Stimulated activated CD8-positive, alpha-beta memory T cell treated with anti-CD3 and anti-CD28 coated beads, Interleukin-7, amount 100 ng/mL, for 4 hours (primary cell): ENCODE data around the gene MRTFB.
A peak's percentile ranks its signal among the peaks of the same experiment; 100 is the strongest.

Experiments used
- DNase-seq, 2 donors: peaks; one replicate each; pipeline ENCODE4 v3.0.0-alpha.2; 2020; ENCODE audit warnings: low read depth in 2 of 2

Gene MRTFB

DNA sequence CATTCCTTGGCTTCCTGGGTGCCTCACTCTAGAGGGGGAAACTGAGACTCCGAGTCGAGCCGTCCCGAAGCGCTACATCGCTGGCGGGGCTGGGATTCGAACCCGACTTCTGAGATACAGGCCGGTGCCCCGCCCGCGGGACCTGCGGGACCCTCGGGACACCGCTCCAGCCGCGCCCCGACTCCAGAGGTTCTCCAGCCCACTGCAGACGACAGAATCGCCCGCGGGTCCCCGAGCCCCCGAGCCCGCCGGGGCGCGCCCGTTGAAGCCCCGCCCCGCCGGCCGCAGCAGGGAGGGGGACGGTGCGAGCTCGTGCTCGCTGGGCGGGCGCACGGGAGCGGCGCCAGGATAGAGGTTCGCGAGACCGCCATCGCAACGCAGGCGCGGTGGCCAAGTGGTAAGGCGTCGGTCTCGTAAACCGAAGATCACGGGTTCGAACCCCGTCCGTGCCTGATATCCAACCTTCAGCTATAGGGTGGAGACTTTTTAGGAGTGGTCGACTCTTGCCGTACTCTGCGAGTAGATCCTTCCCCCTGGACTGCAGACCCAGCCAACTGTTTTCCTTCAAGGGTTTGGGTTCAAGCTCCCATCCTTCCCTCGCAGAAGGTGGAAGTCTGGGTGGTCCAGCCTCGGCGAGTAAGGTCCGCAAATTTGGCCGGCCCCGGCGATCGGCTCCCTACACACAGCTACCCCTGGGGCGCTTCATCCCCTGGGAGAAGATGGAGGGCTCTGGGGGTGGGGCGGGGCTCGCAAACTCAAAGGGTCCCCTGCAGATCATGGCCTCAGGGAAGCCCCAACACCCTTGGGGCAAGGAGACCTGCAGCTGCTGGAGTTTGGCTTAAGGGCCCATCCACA, 214.6 kb downstream of the MRTFB start:
- peak; percentile 88 to 89 for DNase-seq

DNA sequence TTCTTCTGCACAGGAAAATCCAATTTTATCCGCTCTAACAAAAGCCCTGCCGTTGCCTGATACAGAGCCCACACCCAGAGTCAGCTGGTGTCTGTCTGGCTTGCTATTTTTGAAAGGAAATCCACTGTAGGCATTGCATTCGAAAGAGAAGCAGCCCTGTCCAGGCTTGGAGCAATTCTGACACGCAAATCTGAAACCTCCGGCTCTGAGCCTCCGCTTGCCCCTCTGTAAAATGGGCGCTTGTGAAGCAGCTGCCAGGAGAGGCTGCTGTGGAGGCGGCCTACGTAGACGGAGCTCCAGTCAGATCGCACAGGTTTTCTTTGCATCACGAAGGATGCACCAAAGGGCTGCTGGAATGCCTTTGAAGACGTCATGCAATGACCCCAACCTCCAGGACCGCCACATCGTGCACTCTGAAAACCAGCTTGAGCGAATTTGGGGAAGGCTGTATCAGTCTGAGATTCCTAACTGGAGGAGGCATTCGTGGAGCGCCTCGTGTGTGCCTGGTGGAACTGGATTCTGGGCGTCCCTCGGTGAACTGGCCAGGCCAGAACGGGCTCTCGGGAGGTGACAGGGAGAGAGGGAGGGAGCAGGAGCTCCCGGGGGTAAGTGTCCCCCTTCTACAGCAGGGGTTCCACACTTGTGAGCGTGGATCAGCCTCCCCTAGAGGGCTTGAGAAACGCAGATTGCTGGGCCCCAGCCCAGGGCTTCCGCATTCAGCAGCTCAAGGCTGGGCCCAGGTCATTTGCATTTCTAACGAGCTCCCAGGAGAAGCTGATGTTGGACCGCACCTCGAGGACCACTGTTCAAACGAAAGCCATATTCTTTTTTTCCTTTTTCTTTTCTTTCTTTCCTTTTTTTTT, 215.5 kb downstream of the MRTFB start:
- no peak for DNase-seq

- DNase-seq, result no peak
These were observed 218.7 kb downstream of the MRTFB start for GRCh38 chr16:14289692-14290340.

DNA sequence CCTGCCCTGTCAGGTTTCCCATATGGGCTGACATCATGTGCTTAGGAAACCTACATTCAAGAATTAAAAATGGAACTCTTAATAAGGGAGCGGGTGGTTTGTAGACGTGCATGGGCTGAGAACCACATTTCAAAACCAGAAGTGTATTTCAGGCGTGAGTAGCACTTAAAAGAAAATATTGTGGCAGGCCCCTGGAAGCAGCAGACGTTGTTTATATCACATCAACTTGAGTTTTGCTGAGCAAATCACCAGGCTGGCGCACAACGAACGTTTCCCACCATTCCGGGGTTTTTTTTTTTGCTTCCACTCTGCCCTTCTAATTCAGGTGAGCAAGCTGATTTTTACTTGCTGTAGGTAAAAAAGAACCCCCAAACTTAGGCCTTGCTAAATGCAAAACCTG, 220.2 kb downstream of the MRTFB start:
- no peak for DNase-seq

DNA sequence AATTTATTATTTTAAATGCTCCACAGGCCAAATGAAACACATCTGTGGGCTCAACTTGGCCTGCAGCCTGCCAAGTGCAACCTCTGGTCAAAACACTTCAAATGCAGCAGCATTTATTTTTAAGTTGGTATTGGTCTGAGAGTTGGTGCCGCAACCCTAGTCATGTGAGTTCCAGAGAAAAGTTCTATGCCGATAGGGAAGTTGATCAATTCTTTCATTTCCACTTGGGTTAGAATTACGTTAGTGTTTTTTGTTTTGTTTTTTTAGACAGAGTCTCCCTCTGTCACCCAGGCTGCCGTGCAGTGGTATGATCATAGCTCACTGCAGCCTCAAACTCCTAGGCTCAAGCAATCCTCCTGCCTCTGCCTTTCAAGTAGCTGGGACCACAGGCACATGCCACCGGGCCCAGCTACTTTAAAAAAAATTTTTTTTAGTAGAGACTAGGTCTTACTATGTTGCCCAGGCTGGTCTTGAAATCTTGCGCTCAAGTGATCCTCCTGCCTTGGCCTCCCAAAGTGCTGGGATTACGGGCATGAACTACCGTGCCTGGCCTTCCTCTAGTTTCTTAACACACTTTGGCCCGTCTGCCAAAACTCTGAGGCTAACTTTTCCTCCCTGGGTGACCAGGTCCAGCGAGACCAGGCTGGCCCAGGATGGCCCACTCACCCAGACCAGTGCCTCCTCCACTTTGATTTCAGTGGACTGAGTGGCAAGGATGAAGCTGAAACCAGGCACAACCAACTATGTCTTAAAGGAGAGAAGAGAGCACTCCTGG, 221.1 kb downstream of the MRTFB start:
- DNase-seq, result no peak

DNA sequence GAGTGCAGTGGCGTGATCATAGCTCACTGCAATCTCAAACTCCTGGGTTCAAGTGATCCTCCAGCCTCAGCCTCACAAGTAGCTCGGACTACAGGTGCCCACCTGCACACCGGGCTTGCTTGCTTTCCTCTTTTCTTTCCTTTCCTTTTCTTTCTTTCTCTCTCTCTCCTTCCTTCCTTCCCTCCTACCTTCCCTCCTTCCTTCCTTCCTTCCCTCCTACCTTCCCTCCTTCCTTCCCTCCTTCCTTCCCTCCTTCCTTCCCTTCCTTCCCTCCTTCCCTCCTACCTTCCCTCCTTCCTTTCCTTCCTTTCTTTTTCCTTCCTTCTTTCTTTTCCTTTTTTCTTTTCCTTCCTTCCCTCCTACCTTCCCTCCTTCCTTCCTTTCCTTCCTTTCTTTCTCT, 225.5 kb downstream of the MRTFB start:
- no peak for DNase-seq

- DNase-seq, result no peak
These were observed 227.4 kb downstream of the MRTFB start for GRCh38 chr16:14298374-14299122.

DNA sequence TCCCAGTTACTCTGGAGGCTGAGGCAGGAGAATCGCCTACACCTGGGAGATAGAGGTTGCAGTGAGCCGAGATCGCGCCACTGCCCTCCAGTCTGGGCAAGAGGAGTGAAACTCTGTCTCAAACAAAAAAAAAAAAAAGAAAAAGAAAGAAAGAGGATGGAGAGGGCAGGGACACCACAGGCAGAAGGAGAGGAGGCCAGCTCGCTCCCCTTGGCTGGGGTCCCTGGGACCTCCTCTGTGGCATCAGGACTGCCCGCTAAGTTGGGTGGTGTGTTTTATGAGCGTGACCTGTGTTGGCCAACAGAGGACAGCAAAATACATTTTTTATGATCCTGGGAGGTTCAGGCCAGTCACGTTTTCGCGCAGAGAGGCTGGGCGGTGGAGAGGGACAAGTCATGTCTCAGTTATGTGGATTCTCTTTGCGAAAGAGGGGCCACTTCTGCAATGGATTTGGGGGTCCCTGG, 229.6 kb downstream of the MRTFB start:
- no peak for DNase-seq

DNA sequence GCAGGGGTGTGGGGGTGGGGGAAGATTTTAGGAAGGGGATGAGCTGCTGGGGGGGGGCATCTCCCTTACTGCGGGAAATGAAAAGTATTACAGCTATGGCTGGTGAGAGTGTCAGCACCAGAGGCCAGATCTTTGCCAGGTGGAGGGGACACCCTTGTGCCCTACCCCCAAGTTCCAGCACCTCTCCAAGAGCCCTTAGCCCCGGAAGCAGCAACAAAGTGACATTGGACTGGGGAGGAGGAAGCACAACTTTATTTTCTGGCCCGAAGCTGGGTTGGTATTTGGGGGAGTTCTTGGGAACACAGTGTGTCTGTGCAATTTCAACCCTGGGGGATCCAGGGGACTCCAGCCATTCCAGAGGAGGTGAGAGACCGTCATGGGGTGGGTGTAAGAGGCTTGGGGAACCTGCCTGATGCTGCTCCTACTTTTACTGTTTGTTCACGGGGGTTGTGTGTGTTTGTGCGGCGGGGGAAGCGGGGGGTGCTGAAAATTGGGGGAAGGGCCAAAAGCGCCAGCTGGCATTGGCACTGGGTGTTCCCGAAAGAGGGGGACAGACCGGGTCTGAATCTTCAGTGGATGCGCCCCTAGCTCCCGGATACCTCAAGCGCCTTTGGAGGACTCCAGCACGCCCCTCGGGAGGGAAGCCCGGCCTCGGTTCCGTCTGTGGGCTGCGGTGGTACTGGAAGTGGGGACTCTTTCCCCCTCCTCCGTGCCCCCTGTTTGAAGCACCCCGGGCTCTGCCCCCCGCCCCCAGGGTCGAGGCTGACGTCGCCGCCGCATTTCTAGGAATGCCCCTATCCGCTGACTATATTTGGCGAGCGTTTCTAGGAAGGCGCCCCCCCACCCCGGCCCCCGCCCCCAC, 230.3 kb downstream of the MRTFB start:
- DNase-seq, result peak; percentile 60 to 72

GRCh38 chr16:14302031-14302398, 230.9 kb downstream of the MRTFB start:
- DNase-seq, result no peak

GRCh38 chr16:14302399-14303181, 231.5 kb downstream of the MRTFB start:
- peak in 1 of 2 donors; percentile 45 for DNase-seq

DNA sequence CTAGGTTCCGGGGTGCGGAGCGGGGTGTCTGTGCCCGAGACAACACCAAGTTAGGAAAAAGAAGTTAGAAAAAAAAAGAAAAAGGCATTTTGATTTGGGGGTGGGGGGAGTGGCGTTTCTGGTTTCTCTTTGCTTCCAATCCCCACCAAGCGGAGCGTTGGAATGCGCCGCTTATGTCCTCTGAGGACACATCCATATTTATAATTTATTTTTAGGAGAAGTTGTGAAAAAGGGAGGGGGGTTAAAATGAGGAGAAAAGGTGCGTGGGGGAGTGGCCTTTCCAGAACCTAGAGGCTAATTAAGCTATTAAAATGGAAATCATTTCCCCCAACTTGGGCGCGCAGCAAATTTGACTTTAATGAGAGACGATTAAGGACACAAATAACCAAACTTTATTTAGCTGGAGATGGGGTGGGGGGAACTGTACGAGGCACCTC, 232.1 kb downstream of the MRTFB start:
- DNase-seq, result no peak

DNA sequence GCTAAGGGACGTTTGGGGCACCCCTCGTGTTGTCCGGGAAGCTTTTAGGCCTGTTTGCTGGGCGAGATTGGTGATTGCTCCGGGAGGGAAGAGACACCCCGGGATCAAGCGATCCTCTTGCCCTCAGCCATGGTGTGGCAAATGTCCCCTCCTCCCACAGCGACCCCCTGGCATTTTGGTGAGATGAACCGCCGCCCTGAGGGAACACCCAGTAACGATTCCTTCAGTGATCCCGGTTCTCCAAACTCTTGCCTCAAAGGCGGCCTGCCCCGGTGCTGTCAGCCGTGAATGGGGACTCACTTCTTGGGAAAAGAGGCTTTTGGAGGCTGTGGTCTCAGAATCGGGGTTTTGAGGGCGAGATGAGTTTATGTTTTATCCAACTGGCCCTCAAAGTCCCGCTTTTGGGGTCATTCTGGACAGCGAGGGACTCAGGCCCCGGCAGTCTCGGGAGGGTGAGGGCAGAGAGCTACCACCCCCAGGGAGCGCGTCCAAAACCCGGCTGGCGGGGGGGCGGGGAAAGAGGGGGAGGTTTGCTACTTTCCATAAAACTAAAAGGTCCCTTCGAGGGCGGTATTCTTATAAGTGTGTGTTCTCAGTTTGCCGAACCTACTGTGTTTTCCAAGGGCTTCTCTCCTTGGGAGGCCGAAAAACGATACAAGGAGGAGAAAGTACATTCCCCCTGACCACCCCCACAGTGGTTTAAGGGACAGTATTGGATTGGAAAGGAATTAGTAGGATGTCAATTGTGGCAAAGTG, 232.7 kb downstream of the MRTFB start:
- no peak for DNase-seq

- DNase-seq, result no peak
These were observed 233.9 kb downstream of the MRTFB start for GRCh38 chr16:14304891-14305460.

- no peak for DNase-seq
These were observed 235.5 kb downstream of the MRTFB start for GRCh38 chr16:14306485-14307058.

- no peak for DNase-seq
These were observed 236.0 kb downstream of the MRTFB start for GRCh38 chr16:14307059-14307526.
